HCT116 (cell line): ENCODE results near the gene LRRIQ1. TPM values are rescaled to one million over a fixed set of nuclear protein-coding genes. Genes with fewer than 3 reads are reported as not detected.

ENCODE experiments used
- ATAC-seq: fragments of 200-7000 bp; cut with Tn5 transposase; 2 replicates; pipeline ENCODE4 v1.9.1; 2020; ENCODE audit warnings: mild to moderate bottlenecking, moderate library complexity
- BruUV-seq: library from RNA; stranded (reverse); fragments of 400-500 nt; replicated peaks from 2 replicates; lab custom pipeline; 2021; lab: Mats Ljungman, UMichigan
- CTCF ChIA-PET: fragments of 300-600 bp; sonication (Branson Sonifier 250); formaldehyde crosslinking; loops from one replicate; lab custom pipeline; 2021; ENCODE audit warnings: antibody characterized with exemption; lab: Charles Lee
- POLR2A ChIA-PET: fragments of 300-600, 350-600 bp; sonication (Branson Sonifier 250); formaldehyde crosslinking; loops from one replicate; lab custom pipeline; 2021; ENCODE audit warnings: antibody characterized with exemption; lab: Charles Lee
- RAD21 ChIA-PET, 2 experiments: fragments of 300-600 bp; sonication (Branson Sonifier 250); formaldehyde crosslinking; loops; one replicate each; lab custom pipeline; 2023; ENCODE audit warnings: low total read pairs in 2 of 2; ENCODE audit not compliant: uncharacterized antibody in 2 of 2, unreplicated experiment in 2 of 2, low non-redundant PET in 1 of 2; lab: Charles Lee
- DNase-seq: peaks from one replicate; pipeline ENCODE4 v3.0.0-alpha.2; 2010; ENCODE audit warnings: low read depth, low spot score
- H2AFZ ChIP-seq: fragments of 200-600 bp; shearing (Covaris generic), sonication (generic); 2 replicates; pipeline ENCODE4 v1.6.1; 2017; ENCODE audit warnings: low read depth, mixed run types, mixed read lengths, antibody characterized with exemption, low read length; ENCODE audit not compliant: poor library complexity, severe bottlenecking
- H3K27ac ChIP-seq: 2 replicates; pipeline ENCODE4 v1.5.1; 2012; ENCODE audit warnings: low read depth, low read length
- H3K27me3 ChIP-seq: fragments of 200-600 bp; sonication (generic); 2 replicates; pipeline ENCODE4 v1.6.1; 2016; ENCODE audit warnings: mixed run types, low read length, mixed read lengths; ENCODE audit not compliant: insufficient read depth
- H3K36me3 ChIP-seq, 2 experiments: fragments of 200-500 bp in 1 of 2; fragments of 200-600 bp in 1 of 2; sonication (Bioruptor generic) in 1 of 2; sonication (generic) in 1 of 2; 2 replicates each; pipeline versions ENCODE4 v1.5.1 to v1.6.1; 2014 to 2016; ENCODE audit warnings: low read length in 2 of 2, inconsistent platforms in 1 of 2, mixed read lengths in 1 of 2, mixed run types in 1 of 2; ENCODE audit not compliant: insufficient read depth in 2 of 2, control insufficient read depth in 1 of 2
- H3K4me1 ChIP-seq, 2 experiments: fragments of 200-600 bp in 1 of 2; sonication (generic) in 1 of 2; 2 replicates each; pipeline versions ENCODE4 v1.5.1 to v1.6.1; 2012 to 2017; ENCODE audit warnings: low read length in 2 of 2, inconsistent platforms in 1 of 2, mild to moderate bottlenecking in 1 of 2, mixed read lengths in 1 of 2, mixed run types in 1 of 2, moderate library complexity in 1 of 2; ENCODE audit not compliant: insufficient read depth in 2 of 2, control insufficient read depth in 1 of 2
- H3K4me2 ChIP-seq: fragments of 200-600 bp; sonication (generic); 2 replicates; pipeline ENCODE4 v1.6.1; 2017; ENCODE audit warnings: mixed run types, low read length, mixed read lengths
- H3K4me3 ChIP-seq, 2 experiments: fragments of 200-600 bp in 1 of 2; sonication (generic) in 1 of 2; replicated peaks in 1 of 2; 2 replicates each; pipeline ENCODE4 v1.5.1; 2011 to 2016; ENCODE audit warnings: low read length in 2 of 2, control low read depth in 1 of 2, low read depth in 1 of 2, mild to moderate bottlenecking in 1 of 2, mixed read lengths in 1 of 2, mixed run types in 1 of 2
- H3K79me2 ChIP-seq: fragments of 200-600 bp; sonication (generic); 2 replicates; pipeline ENCODE4 v1.6.1; 2017; ENCODE audit warnings: mild to moderate bottlenecking, mixed run types, low read length, moderate library complexity, mixed read lengths; ENCODE audit not compliant: insufficient read depth
- H3K9ac ChIP-seq: fragments of 200-600 bp; sonication (generic); 2 replicates; pipeline ENCODE4 v1.6.1; 2016; ENCODE audit warnings: low read length, mixed read lengths
- H3K9me2 ChIP-seq: fragments of 200-600 bp; sonication (generic), shearing (Covaris generic); 2 replicates; pipeline ENCODE4 v1.6.1; 2017; ENCODE audit warnings: mixed run types, mild to moderate bottlenecking, moderate library complexity; ENCODE audit not compliant: insufficient read depth
- H3K9me3 ChIP-seq, 2 experiments: fragments of 200-500 bp in 1 of 2; fragments of 200-600 bp in 1 of 2; sonication (Bioruptor generic) in 1 of 2; sonication (generic) in 1 of 2; 2 replicates each; pipeline ENCODE4 v1.6.1; 2014 to 2017; ENCODE audit warnings: low read length in 2 of 2, mixed read lengths in 2 of 2, inconsistent platforms in 1 of 2, low read depth in 1 of 2, mild to moderate bottlenecking in 1 of 2, mixed run types in 1 of 2, moderate library complexity in 1 of 2; ENCODE audit not compliant: control insufficient read depth in 1 of 2, insufficient read depth in 1 of 2
- H4K20me1 ChIP-seq: fragments of 200-600 bp; sonication (generic), shearing (Covaris generic); 2 replicates; pipeline ENCODE4 v1.6.1; 2017; ENCODE audit warnings: mixed run types, mild to moderate bottlenecking, moderate library complexity; ENCODE audit not compliant: insufficient read depth
- CTCF ChIP-seq, 3 experiments: fragments of 200-600 bp in 1 of 3; sonication (generic) in 1 of 3; IDR thresholded peaks in 2 of 3; conservative IDR thresholded peaks in 1 of 3; 2 replicates each; pipeline ENCODE4 v1.5.1; 2012 to 2017; ENCODE audit warnings: low read depth in 2 of 3, low read length in 2 of 3, antibody characterized with exemption in 1 of 3, borderline replicate concordance in 1 of 3, control low read depth in 1 of 3, mild to moderate bottlenecking in 1 of 3, mixed read lengths in 1 of 3, mixed run types in 1 of 3, moderate library complexity in 1 of 3; ENCODE audit not compliant: insufficient read depth in 1 of 3
- ELF1 ChIP-seq: IDR thresholded peaks from 2 replicates; pipeline ENCODE4 v1.6.1; 2012; ENCODE audit warnings: low read depth, borderline replicate concordance
- RAD21 ChIP-seq: IDR thresholded peaks from 2 replicates; pipeline ENCODE4 v1.6.1; 2012; ENCODE audit warnings: low read depth, mild to moderate bottlenecking
- REST ChIP-seq: IDR thresholded peaks from 2 replicates; pipeline ENCODE4 v1.6.1; 2012; ENCODE audit warnings: low read depth
- SRF ChIP-seq: IDR thresholded peaks from 2 replicates; pipeline ENCODE4 v1.6.1; 2012; ENCODE audit warnings: low read depth
- TCF7L2 ChIP-seq: IDR thresholded peaks from 2 replicates; pipeline ENCODE4 v1.7.0; 2011; ENCODE audit warnings: borderline replicate concordance, inconsistent platforms; ENCODE audit not compliant: insufficient read depth, insufficient read length; ENCODE audit errors: extremely low read depth
- ZFX ChIP-seq: fragments of 450-650 bp; IDR thresholded peaks from 2 replicates; pipeline ENCODE4 v1.6.1; 2017
- ZNF274 ChIP-seq: fragments of 200-500 bp; sonication (Bioruptor generic); IDR thresholded peaks from 2 replicates; pipeline ENCODE4 v1.6.1; 2014; ENCODE audit warnings: mild to moderate bottlenecking, low read depth, low read length, inconsistent platforms
- intact Hi-C: fragments of 100-400 bp; cut with micrococcal nuclease; formaldehyde crosslinking; loops from 2 replicates; pipeline ENCODE4 v1.10.0; 2022
- total RNA-seq: library from RNA; stranded (reverse); gene quantifications from one replicate; pipeline ENCODE4 v1.2.1, GENCODE V29; 2021; ENCODE audit not compliant: unreplicated experiment
- TF ChIP-seq, protein P1 (sequence below): IDR thresholded peaks from 2 replicates; pipeline ENCODE4 v1.6.1; 2012
- TF ChIP-seq, protein P2 (sequence below): IDR thresholded peaks from 2 replicates; pipeline ENCODE4 v1.6.1; 2011; ENCODE audit warnings: mild to moderate bottlenecking, low read length, moderate library complexity; ENCODE audit not compliant: insufficient replicate concordance; ENCODE audit errors: extremely low read depth

LRRIQ1 gene
- total RNA-seq, 1 experiment from 2014 or later: 0.89 TPM

GRCh38 chr12:85156569-85156968 is 120.4 kb downstream of the LRRIQ1 start:
- H2AFZ ChIP-seq: peak overlapping the region; percentile 83
- peak overlapping the region; percentile 37 for H3K4me2 ChIP-seq
- H3K9me3 ChIP-seq: no peaks in the 10 kb centered on the region
- ATAC-seq (peak; percentile 55; the same call in 1 of the 2 replicates), DNase-seq (no peak)
- no peaks in the 10 kb centered on the region for H3K27me3 ChIP-seq
- no peaks in the 10 kb centered on the region for H3K36me3 ChIP-seq
- ChIA-PET POLR2A (no interaction called here), CTCF (interaction anchor here (0.6 to 3.2 kb wide), 3 partner anchors 286 to 312 kb away, joined by 3 to 32 read pairs (median 8); no protein-coding TSS in a partner anchor), RAD21 (interaction anchor here in 1 of 2 experiments (1.1 kb wide), 1 partner anchor 285 kb away, joined by 3 read pairs; no protein-coding TSS in a partner anchor)
- H3K79me2 ChIP-seq: no peaks in the 10 kb centered on the region
- no peak overlapping the region for H3K27ac ChIP-seq
- intact Hi-C loops: loop anchor here (1.0 to 2.0 kb wide), 3 partner anchors 284 to 764 kb away; no protein-coding TSS in a partner anchor
- TF ChIP-seq TCF7L2 (no peak), ELF1 (no peak), ZNF274 (no peak), RAD21 (peak; percentile 34), SRF (no peak), CTCF (IDR thresholded peaks at IDR 0.05 in 2 of 3, conservative IDR thresholded peaks at IDR 0.05 in 1 of 3; ENCODE audit: borderline replicate concordance in 1 of 3, insufficient read depth in 1 of 3, low read depth in 2 of 3, low read length in 2 of 3) (peak in 1 of 3 experiments; percentile 22; a peak in 2 of 6 replicates), ZFX (no peak), REST (no peak)
- TF ChIP-seq, protein P1, sequence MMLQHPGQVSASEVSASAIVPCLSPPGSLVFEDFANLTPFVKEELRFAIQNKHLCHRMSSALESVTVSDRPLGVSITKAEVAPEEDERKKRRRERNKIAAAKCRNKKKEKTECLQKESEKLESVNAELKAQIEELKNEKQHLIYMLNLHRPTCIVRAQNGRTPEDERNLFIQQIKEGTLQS: no peak
- TF ChIP-seq, protein P2, sequence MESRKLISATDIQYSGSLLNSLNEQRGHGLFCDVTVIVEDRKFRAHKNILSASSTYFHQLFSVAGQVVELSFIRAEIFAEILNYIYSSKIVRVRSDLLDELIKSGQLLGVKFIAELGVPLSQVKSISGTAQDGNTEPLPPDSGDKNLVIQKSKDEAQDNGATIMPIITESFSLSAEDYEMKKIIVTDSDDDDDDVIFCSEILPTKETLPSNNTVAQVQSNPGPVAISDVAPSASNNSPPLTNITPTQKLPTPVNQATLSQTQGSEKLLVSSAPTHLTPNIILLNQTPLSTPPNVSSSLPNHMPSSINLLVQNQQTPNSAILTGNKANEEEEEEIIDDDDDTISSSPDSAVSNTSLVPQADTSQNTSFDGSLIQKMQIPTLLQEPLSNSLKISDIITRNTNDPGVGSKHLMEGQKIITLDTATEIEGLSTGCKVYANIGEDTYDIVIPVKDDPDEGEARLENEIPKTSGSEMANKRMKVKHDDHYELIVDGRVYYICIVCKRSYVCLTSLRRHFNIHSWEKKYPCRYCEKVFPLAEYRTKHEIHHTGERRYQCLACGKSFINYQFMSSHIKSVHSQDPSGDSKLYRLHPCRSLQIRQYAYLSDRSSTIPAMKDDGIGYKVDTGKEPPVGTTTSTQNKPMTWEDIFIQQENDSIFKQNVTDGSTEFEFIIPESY: no peak
- H3K4me1 ChIP-seq: no peaks in the 10 kb centered on the region
- H3K4me3 ChIP-seq: no peak overlapping the region
- no peaks in the 10 kb centered on the region for H4K20me1 ChIP-seq
- BruUV-seq: no TSS peak
- no peak overlapping the region for H3K9ac ChIP-seq
- no peaks in the 10 kb centered on the region for H3K9me2 ChIP-seq
